GM21576 (cell line): ENCODE results near the gene MAPKBP1.

Experiments used
- ATAC-seq: cut with Tn5 transposase; IDR thresholded peaks from one replicate; pipeline ENCODE4 v1.9.1; 2021; ENCODE audit warnings: mild to moderate bottlenecking, moderate library complexity; ENCODE audit not compliant: unreplicated experiment

The MAPKBP1 gene

GRCh38 chr15:41780727-41781126 lies 6.4 kb downstream of the MAPKBP1 start:
- ATAC-seq, result no peak

- ATAC-seq, result no peak
These were observed 8.3 kb downstream of the MAPKBP1 start for GRCh38 chr15:41782371-41783282.

DNA sequence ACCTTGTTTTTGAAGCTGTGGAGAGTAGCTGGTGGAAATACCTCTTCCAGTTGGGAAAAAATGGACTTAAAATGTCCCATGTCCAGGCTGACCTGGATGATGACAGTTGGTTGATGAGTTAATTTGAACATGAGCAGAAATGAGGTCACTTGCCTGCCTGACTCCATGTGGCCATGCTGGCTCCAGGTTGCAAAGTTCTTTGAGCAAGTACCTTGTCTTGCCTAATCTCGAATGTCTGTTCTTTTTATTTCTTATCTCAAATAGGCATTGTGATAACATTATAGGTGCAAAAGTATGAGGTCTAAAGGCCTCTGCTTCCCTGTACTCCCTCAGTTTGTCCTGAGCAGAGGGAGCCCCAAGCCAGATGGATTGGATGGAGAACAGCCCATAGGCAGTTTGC lies 9.0 kb downstream of the MAPKBP1 start:
- no peak for ATAC-seq

GRCh38 chr15:41788262-41788661 lies 14.0 kb downstream of the MAPKBP1 start:
- ATAC-seq, result no peak

DNA sequence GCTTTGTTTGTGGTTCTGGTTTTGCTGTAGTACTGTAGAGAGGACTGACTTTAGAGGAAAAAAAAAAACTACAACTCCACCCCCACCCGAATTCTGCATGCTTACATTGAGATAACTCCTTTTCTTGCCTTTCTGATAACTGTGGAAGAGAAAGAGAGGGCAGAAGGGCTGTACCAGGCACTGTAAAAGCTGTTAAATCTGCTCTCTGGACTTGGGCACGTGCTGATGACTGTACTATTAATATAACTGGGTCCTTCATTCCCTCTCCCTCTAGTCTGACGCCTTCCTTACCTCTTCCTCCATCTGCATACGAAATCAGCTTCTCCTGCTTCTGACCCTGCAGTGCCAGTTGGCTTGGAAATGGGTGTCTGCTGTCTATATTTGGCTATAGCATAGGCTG lies 15.0 kb downstream of the MAPKBP1 start:
- ATAC-seq, result no peak

- no peak for ATAC-seq
These were observed 15.4 kb downstream of the MAPKBP1 start for GRCh38 chr15:41789662-41790061.

DNA sequence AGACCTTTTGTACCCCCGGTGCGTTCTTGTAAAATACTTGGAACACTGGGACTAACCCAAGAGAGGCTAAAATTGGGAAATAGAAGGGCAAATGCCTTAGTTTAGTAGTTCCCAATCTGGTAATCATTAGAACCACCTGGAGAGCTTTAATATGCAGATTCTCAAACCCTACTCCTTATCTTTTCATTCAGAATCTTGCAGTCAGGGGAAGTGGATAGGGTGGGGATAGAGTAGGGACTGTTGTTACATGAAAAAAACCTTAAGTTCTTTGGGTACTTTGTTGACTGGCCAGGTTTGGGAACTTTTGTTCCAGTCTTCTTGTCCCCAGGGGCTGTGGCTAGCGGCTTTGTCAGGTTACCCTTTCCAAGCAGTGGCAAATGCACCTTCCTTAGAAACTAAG lies 15.9 kb downstream of the MAPKBP1 start:
- no peak for ATAC-seq

DNA sequence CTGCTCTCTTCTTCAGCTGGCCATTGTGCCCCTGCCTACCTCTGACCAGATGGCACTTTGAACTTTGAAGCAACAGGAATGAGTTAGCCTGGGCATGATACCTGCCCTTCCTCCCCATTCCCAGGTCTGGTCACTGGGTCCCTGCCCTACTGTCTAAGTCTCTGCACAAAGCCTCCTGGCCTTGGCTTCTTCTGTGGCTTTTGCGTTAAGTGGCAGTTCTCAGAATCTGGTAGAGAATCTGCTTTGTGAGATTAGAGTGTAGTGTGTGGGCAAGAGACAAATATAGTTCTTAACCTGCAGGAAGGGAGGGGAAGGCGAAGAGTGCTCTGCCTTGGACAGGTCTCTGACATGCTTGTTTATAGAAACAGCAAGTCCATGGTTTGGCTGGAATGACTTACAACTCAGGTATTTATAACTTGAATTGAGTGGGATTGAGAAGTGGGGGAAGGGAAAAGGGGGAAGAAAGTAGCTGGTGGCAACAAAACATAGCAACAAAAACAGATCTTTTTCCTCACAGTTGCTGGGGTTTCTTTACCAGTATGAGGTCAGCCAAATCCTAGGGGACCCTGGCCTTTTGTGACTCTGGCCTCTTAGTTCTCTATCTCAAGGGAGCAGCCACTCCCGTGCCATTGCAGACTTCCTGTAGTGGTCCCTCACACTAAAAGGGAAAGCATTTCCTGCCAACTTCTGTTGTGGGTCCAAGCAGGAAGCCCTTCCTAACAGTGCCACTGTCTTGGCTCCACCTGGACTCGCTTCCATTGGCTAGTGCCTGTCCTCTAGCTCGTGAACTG lies 16.7 kb downstream of the MAPKBP1 start:
- no peak for ATAC-seq

DNA sequence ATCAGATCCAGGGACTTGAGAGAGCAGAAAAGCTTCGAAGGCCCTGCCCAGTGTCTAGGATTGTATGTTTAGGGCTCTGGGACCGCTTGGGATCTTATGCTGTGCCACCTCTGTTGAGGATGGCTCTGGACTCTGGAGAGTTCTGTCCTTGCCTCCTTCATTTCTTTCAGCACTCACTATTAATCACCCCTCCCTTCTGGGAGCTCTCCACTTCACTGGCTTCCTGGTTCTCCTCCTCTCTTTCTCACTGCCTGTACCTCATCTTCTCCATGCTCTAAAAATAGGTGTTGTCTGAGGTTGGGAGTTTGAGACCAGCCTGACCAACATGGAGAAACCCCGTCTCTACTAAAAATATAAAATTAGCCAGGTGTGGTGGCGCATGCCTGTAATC lies 17.3 kb downstream of the MAPKBP1 start:
- ATAC-seq, result no peak

GRCh38 chr15:41792000-41792637 lies 17.8 kb downstream of the MAPKBP1 start:
- no peak for ATAC-seq

DNA sequence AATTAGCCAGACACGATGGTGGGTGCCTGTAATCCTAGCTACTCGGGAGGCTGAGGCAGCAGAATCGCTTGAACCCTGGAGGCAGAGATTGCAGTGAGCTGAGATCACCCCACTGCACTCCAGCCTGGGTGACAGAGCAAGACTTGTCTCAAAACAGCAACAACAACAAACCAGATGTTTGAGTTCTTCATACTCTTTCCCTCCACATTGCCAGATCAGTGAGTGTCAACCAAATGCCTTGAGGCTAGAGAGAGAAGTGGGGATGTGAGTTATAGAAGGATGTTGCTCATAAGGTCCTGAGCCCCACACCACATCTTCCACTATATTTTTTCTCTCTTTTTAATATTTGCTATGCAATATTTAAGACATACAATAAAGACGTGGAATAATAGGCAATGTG lies 19.8 kb downstream of the MAPKBP1 start:
- no peak for ATAC-seq

DNA sequence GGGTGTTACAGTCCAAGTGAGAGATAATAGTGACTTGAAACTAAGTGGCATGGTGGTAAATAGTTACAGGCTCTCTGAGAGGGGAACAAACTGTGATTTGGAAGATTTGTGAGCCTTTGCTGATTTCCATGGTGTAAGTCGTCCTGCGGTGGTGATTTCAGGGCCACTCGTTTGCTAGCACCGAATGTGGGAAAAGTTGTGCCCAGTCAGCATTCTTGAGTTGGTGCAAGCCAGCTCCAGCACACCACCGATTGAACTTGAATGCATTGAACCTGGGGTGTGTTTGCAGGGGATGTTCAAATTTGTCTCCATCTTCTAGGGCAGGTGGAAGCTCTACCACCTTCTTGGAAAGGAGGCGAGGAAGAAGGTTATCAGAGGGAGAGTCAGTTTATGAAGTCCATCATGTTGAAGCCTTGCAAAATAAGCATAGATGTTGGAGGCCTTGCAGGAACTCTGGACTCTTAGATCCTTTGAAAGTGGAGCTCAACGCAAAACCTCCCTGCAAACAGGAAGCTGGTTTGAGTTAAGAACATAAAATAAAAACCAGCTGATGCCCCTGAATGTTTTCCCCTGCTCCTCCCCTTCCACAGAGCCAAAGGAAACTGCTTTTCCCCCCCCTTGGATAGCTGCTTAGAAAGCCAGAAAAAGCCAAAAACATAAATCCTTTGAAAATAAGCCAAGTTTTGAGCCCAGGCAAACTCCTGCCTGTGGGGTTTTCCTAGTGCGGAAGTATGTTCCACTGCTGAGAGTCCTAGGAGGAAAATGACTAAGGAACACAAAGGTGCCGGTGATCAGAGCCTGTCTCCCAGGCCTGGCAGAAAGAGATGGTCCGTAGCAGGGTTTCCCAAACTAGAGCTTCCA lies 21.9 kb downstream of the MAPKBP1 start:
- ATAC-seq, result no peak

- no peak for ATAC-seq
These were observed 23.1 kb downstream of the MAPKBP1 start for GRCh38 chr15:41797201-41797944.

- no peak for ATAC-seq
These were observed 24.6 kb downstream of the MAPKBP1 start for GRCh38 chr15:41798607-41799487.

DNA sequence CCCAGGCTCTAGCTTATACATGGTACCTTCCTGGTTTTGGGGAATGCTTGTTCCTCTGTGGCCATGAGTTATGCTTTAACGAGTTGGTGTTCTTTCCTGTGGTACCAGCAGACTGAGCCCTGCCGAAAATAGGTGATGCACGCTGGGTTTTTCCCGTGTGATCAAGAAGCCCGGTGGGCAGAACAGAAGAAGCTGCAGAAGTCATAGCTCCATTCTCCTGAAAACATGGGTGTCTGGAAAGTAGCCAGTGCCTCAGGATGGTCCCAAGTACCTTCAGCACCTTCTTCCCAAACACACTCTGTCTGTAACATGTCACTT lies 25.2 kb downstream of the MAPKBP1 start:
- no peak for ATAC-seq

- ATAC-seq, result no peak
These were observed 26.9 kb downstream of the MAPKBP1 start for GRCh38 chr15:41801185-41801584.

DNA sequence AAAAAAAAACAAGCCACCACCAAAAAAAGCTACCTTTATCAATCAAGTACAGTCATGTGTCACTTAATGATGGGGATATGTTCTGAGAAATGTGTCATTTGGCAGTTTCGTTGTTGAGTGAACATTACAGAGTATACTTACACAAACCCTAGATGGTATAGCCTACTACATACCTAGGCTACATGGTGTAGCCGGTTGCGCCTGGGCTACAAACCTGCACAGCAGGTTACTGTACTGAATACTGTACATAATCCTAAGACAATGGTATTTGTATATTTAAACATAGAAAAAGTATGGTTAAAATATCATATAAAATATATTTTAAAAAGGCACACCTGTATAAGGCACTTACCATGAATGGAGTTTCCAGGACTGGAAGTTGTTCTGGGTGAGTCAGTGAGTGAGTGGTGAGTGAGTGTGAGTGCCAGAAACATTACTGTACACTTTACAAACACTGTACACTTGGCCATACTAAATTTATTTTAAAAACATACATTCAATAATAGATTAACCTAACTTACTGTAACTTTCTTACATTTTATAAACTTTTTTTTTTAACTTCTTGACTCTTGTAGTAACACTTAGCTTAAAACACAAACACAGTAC lies 27.7 kb downstream of the MAPKBP1 start:
- no peak for ATAC-seq

DNA sequence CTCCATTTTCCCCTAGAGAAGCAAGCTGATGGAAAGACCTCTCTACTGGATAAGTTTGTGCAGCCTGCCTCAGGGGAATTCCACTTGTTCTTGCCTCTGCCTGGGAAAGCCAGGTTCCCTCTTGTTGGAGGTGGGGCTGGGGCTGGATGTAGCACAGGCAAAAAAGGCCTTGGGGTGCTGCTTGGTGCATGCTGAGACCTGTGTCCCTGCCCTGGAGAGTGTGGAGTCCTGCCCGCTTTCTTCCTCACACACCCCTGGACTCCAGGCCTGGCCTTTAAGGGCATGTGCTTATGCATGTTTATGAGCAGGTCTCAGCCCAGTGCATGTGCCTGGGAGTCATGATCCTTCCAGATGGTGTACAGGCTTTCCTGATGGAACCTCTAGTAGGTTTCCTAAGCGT lies 30.1 kb downstream of the MAPKBP1 start:
- ATAC-seq, result no peak
